CD4-positive, alpha-beta T cell treated with Interleukin-2 at 100 ng/mL for 4 hours (primary cell): Measurements from ENCODE around the gene GOLGA8G.
"Not testable (repeated sequence)": the region's sequence is repeated elsewhere in the genome, so short reads cannot be mapped to it uniquely, and the experiment has no call there.

ENCODE experiments used
- DNase-seq: peaks from one replicate; pipeline ENCODE4 v3.0.0-alpha.2; 2020; ENCODE audit warnings: low spot score

The GOLGA8G gene, protein sequence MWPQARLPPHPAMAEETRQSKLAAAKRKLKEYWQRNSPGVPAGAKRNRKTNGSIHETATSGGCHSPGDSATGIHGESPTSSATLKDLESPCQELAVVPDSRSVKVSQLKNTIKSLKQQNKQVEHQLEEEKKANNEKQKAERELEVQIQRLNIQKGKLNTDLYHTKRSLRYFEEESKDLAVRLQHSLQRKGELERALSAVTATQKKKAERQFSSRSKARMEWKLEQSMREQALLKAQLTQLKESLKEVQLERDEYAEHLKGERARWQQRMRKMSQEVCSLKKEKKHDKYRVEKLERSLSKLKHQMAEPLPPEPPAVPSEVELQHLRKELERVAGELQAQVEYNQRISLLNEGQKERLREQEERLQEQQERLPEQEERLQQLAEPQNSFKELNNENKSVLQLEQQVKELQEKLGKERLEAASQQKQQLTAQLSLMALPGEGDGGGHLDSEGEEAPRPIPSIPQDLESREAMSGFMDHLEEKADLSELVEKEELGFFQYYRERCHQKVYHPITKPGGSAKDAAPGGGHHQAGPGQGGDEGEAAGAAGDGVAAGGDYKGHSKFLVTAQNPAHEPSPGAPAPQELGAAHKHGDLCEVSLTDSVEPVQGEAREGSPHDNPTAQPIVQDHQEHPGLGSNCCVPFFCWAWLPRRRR

DNA sequence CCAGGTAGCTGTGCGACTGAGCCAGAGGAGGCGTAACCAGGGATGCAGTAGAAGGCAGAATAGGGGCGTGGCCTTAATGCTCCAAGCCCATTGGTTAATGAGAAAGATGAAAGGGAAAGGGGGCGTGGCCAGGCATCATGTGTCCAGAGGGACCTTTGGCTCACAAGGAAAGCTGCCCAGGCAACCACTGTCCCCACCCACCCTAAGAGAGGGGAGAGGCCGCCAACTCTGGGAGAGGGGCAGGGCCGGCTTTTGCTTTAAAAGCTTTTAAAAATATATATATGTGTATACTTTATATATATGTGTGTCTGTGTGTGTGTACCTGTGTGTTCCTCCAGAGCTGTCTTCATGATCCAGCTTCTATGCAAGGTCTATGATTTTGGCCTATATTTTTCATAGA, at the start of gene GOLGA8G:
TSS of gene GOLGA8G (minus strand) at position 18 of the 400 bp plus-strand sequence. CDS start 62 bp downstream, outside the sequence.
- DNase-seq = not testable (repeated sequence)

DNA sequence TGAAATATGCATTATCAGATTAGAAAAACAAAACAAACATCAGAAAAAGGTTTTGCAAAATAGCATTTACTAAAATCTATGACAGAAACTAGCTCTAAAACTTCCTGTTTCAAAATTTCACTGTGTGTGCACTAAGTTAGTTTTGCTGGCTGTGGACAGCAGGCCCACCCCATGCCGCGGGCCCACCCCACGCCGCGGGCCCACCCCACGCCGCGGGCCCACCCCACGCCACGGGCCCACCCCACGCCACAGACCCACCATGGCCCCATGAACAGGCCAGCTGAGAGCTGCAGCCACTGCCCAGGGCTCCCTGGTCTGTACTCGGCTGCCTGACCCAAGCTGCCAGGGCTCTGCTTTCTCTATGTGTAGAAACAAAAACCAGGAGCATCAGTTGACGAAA, 40.6 kb upstream of the GOLGA8G start:
- DNase-seq = not testable (repeated sequence)

- DNase-seq = not testable (repeated sequence)
Observed at GRCh38 chr15:28553268-28553667, 20.5 kb upstream of the GOLGA8G start, which contains the start of gene GOLGA6L25. GOLGA6L25 (plus strand) TSS chr15:28553568; CDS start chr15:28553629, 61 bp downstream.

DNA sequence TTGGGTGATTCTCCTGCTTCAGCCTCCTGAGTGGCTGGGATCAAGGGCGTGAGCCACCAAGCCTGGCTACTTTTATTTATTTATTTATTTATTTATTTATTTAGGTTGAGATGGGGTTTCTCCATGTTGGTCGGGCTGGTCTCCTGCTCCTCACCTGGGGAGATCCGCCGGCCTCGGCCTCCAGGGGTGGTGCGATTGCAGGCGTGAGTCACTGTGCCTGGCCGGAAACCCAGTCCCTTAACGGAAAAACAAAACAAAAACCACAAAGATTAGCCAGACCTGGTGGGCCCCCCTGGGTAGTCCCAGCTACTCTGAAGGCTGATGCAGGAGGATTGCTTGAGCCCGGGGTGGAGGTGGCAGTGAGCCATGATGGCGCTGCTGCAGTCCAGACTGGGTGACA, 17.6 kb downstream of the GOLGA8G start:
- not testable (repeated sequence) for DNase-seq

- DNase-seq = not testable (repeated sequence)
Observed at GRCh38 chr15:28514128-28514527, 18.6 kb downstream of the GOLGA8G start.

- DNase-seq = not testable (repeated sequence)
Observed at GRCh38 chr15:28508217-28508889, 24.4 kb downstream of the GOLGA8G start.

DNA sequence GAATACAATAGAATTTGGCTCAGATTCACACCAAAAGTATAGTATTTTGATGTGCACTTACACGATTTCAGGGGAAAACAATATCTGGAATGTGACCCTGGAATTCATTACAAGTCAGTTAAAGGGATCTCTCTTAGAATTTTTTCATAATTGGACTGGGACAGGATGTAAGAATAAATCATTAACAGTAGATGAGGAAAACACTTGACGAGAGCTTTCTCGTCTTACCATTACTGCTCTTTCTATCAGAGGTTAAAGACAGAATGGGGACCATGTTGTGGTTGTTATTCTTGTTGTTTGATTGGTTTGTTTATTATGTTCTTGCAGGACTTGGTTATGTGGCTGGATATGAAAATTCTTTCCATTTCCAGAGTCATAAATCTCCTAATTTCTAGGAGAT, 51.4 kb downstream of the GOLGA8G start:
- not testable (repeated sequence) for DNase-seq
